Measurements from ENCODE around the gene YWHAE.
"Not testable (repeated sequence)": the region's sequence is repeated elsewhere in the genome, so short reads cannot be mapped to it uniquely, and the experiment has no call there.

The YWHAE gene

DNA sequence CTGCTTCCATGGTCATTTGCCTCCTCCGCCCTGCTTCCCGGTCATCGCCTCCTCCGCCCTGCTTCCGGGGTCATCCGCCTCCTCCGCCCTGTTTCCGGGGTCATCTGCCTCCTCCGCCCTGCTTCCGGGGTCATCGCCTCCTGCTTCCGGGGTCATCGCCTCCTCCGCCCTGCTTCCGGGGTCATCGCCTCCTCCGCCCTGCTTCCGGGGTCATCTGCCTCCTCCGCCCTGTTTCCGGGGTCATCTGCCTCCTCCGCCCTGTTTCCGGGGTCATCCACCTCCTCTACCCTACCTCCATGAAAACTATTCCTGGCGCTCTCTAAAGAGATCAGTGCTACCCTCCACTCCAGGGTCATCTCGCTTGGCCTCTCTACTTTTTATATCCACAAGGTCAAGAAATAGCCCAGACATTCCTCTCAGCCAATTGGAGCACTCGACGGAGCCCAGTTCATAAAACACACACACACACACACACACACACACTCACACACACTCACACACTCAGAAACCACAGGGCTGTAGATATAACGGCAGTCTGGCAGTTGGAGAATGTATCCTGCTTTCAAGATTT is 75.7 kb downstream of the YWHAE start:
- DNase-seq = no peak

DNA sequence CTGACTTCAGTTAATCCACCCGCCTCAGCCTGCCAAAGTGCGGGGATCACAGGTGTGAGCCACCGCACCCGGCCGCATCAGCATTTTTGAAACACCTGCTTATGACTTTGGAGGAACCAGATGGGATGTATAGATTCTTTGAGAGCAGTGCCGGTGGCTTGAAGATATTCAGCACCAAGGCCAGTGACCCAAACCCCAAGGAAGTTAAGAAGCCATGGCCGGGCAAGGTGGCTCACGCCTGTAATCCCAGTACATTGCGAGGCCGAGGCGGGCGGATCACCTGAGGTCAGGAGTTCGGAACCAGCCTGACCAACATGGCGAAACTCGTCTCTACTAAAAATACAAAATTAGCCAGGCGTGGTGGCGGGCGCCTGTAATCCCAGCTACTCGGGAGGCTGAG is 76.7 kb downstream of the YWHAE start:
- DNase-seq = no peak

DNA sequence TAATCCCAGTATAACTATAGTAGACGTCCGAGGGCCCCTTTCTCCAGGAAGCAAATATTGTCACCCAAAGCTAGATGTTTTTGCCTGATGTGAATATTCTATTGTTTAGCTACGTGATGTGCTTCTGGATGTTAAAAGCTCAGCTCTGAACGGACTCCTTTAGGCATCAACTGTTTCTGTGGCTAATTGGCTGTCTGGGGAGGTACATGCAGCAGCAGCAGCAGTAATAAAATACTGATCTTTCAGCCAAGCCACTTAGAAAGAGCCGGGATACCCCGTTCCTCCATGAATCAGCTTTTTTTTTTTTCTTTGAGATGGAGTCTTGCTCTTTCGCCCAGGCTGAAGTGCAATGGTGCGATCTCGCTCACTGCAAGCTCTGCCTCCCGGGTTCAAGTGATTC is 77.5 kb downstream of the YWHAE start:
- DNase-seq = no peak

DNA sequence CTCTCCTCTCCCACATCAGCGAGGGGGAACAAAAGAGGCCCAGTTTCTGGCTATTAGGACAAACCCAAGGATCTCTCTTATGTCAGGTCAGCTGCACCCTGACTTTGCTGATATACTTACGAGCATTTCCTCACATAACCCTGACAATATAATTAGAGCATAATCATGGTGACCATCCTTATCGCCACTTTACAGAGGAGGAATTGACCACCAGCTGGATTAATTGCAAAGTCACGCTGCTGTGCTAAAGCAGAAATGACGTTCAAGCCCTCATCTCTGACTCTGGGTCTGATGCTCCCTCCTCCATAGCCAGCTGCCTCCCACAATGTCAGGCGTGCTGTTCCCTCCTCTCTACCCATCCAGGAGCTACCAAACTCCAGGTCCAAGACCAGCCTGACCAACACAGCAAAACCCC is 78.0 kb downstream of the YWHAE start:
- no peak for DNase-seq

DNA sequence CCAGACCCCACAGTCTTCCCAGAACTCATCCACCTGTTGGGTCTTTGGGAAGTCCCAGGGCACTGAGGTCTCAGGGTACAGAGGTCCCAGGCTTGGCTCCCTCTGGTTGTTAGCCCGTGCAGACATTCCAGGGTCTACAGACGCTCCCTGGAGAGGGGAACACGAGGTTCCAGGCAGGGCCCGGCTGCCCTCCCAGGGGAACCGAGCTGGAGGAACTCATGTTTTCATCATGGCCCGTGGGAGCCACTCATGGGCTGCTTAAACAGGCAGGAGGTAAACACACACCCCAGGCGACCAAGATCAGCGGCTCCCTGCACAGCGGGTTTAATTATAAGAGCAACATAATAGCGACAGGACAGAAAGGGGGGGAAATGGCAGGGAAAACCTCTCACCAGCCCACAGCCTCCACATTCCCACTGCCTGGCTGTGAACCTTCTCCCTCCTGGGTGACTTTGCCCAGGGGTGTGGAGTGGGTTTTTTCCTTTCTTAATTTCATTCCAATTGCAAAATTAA is 84.1 kb downstream of the YWHAE start:
- no peak for DNase-seq

DNA sequence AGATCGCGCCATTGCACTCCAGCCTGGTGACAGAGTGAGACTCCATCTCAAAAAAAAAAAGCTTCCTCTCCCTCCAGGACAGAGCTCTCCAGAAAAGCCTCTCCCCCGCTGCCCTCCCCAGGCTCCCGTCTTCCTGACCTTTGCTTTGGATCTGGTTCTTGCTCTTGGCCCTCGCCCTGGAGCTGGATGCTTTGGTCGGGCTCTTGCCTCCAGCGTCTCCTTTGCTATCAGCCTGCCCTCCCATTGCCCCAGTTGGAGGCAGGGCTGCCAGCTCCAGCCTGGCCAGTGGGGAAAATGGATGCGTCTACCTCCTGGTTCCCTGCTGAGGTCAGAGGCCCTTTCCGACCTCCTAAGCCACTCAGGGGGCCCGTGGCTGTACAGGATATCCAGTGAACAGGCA is 84.6 kb downstream of the YWHAE start:
- no peak for DNase-seq

DNA sequence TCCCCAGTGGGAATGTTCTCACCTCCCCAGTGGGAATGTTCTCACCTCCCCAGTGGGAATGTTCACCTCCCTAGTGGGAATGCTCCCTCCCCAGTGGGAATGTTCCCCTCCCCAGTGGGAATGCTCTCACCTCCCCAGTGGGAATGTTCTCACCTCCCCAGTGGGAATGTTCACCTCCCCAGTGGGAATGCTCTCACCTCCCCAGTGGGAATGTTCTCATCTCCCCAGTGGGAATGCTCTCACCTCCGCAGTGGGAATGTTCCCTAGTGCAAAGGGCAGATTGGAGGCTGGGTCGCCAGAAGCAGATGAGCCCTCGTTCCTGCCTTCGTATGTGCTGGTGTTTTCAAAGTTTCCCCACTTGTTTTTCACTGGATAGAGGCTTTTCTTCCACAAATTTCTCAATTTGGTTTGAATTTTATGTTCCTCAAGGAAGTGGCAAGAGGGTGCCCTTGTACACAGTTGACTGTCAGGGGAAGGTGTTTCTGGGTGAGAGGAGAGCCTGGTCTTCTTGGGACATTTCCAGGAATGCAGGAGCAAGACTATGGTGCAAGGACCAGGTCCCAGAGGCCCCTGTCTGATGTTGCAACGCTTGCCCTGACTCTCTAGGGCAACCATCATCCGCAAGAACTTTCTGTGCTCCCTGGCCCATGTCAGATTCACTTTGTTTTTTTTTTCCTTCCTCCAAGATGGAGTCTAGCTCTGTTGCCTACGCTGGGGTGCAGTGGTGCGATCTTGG is 86.6 kb downstream of the YWHAE start:
- no peak for DNase-seq

DNA sequence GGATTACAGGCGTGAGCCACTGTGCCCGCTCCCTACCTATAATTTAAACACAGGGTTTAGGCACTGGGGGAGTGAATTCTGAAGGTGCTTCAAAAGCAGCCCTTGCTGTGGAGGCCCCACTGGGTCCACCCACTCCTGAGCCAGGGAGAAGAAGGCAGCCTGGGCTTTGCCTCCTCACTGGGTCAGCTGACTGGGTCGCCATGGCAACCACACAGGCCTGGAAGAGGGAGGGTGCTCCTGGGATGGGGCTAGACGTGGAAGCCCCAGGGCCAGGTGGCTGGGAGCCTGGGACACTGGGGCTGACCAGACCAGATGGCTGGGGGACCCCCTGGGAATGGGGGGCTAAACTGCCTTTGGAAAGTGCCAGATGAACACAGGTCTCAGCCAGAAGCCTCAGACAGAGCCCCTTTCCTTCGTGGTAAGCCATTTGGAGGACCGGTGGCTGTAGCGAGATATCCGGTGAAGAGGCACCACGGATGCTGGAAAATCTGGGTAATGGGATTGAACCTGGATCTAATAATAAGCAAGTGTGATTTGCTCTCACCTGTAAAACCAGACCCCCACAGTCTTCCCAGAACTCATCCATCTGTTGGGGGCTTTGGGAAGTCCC is 87.7 kb downstream of the YWHAE start:
- no peak for DNase-seq

DNA sequence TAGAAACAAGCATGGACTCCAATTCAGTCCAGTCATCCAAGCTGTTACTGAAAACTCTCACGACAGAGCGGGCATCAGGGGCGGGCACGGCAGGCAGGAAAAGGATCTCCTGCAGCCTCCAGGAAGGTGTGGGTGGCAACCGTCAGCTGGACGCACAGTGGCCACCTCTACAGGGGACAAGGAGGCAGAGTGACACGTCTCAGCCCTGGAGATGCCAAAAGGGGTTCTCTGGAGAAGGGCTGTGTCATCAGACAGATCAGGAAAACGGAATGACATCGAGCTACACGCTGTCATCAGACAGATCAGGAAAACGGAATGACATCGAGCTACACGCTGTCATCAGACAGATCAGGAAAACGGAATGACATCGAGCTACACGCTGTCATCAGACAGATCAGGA is 92.2 kb downstream of the YWHAE start:
- not testable (repeated sequence) for DNase-seq

DNA sequence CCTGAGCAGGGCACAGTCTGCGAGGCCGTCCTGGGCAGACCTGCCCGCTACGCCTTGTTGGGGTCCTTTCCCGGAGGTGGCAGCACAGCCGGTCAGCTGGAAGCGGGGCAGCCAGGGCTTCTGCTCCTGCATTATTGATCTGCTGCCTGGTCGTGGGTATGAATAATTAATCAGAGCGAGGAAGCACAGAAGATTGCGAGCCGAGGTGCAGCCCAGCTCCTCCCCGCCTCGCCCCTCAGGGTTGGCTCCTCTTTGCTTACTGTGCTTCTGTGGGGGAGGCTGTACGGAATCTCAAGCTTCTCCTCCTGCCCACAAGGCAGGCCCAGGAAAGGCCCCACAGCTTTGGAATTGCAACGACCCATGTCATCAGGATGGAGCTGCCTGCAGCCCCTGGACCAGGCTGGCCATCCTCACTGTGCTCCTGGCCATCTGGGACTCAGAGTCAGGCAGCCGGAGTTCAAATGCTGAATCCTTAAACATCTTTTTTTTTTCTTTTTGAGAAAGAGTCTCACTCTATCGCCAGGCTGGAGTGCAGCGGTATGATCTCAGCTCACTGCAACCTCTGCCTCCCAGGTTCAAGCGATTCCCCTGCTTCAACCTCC is 95.0 kb downstream of the YWHAE start:
- DNase-seq = no peak

DNA sequence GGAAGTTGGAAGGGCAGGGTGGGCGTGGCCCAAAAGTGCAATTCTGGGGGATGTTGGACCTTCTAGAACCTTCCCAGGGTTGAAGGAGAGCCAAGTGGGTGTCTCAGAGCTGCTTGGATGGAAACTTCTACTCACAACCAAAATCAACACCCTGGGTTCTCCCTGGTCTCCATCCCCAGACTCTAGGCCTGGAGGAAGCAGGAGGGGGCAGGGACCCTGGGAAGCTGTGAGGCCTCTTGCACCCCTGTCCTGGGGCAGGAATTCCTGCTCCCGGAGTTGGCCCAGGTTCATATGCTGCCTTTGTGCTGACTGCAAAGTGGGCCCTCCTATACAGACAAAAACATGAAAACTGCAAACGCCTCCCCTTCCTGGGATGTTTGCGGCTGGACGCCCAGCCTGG is 95.5 kb downstream of the YWHAE start:
- no peak for DNase-seq

DNA sequence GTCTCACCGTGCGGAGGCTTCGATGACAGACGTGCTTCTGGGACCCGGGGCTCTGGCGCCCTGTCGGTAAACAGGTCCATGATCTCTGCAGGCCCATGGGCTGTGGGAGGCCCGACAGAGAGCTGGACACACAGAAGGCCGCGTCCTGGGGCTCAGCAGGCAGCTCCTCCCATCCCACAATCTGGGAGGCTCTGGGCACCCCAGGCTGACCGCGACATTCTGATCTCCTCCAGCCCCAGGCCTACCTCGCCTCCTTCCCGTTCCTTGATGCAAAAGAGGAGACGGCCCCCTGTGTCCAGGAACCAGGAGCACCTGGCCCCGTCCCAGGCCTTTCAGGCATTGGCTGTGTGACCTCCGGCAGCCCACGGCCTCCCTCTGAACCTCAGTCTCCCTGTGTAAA is 97.3 kb downstream of the YWHAE start:
- no peak for DNase-seq

DNA sequence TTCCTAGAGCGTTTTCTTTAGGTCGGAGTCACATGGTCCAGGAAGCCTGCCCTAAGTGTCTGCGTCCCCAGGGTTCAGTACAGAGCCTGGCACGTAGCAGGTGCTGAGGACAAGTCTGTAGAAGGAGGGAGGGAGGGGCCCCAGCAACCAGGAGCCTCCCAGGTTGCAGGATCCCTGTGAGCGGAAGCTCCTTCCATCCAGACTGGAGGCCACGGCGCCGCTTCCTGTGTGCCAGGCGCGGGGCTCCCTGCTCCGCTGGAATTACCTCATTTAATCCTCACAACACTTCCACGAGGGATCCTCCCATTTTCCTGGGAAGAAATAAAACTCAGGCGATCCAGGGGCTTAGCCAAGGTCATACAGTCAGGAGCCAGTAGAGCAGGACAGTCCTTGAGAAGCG is 98.5 kb downstream of the YWHAE start:
- no peak for DNase-seq

DNA sequence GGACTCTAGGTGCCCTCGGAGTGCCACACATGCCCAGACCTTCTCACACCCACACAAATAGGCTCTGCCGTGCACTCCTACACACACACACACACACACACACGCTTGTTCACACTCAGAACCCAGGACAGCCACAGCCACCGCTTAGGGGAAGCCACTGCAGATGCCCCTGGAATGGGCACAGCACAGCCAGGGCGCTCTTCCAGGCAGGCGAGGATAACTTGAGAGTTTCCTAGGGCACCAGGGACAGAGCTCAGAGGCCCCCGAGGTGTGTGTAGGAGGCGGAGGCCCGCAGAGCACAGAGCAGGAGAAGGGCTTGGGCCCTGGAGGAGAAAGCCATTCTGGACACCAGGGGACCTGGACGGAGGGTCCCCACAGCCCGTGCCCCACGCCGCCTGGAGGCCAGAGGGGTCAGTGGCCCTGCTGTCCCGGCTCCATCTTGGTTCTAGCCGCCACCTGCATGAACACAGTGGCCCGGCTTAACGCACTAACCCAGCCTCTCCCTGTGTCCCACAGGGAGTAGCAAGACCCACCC is 99.6 kb downstream of the YWHAE start:
- no peak for DNase-seq

DNA sequence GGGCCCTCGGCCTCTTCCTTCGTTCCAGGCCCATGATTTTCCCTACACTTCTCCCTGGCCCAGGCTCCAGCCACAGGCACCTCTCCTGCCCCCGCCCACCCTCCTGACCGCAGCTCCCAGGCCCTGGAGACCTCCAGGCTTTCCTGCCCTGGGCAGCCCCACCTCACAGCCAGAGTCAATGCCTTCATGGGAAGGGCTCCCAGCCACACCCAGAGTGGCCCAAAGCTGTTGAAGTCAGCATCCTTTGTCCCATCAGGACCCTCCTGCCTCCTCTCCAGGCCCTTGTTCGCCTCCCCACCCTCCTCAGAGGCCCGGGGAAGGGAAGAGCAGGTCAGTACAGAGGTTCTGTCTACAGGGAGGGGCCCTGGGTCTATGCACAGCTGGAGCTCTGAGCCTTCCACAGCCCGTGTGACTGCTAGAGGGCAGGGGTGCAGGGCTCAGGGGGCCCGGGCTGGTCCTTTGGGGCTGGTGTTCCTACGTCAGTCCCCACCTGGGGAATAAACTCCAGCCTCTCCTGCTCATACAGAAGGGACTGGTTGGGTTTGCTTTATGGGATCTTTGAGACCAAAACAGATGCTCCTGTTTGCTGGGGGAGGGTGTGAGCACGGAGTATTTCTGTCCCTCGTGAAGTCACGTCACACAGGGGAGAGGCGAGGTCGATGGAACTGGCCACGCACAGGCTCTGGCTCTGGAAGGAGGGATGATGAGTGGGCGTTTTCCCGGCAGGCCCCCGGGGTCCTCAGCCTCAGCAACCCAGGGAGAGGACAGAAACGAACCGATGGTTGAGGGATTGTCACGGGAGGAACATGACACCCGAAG is 100.3 kb downstream of the YWHAE start:
- no peak for DNase-seq

DNA sequence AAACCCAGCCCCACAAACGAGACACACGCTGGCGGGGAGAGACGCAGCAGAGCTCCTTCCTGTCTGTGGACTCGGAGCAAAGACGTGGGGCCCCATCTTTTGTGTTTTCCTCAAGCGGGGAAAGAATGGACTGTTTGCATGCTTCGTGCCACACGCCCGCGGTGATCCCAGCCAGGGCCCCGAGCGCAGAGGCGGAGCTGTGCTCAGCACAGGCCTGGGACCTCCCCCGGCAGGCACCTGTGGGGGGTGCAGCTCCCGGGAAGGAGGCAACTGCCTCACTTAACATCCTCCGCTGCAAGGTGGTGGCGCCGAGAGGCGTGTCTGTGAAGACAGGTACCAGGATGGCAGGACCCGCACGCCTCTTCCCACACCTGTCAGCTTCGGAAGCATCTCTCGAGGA is 101.4 kb downstream of the YWHAE start:
- no peak for DNase-seq
